GM21381 (cell line): ENCODE data around the gene IDS.
"Not testable (repeated sequence)": the region's sequence is repeated elsewhere in the genome, so short reads cannot be mapped to it uniquely, and the experiment has no call there.

Experiments
- ATAC-seq: cut with Tn5 transposase; IDR thresholded peaks from one replicate; pipeline ENCODE4 v1.9.1; 2021; ENCODE audit warnings: mild to moderate bottlenecking, moderate library complexity; ENCODE audit not compliant: unreplicated experiment

IDS gene

GRCh38 chrX:149499766-149500165 lies 5.3 kb downstream of the IDS start:
- no peak for ATAC-seq

- ATAC-seq = no peak
Measured at GRCh38 chrX:149498767-149499166, 6.3 kb downstream of the IDS start.

DNA sequence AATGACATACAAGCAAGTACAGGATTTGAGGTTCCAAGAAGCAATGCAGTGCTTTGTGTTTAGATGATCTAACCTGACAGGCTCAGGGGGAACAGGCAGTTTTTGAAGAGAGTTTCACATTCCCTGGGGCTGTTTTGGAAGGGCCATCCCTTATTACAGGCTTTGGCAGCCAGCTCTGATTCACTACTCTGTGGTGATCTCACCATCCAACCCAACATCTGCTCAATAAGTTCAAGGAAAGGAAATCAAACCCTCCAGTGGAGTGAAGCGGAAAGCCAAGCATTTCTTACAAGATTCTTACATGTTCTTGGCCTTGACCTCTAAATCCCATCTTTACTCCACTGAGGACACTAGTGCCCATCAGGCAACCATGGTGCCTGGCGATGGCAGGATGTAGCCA lies 7.5 kb downstream of the IDS start:
- no peak for ATAC-seq

- ATAC-seq = no peak
Measured at GRCh38 chrX:149497054-149497453, 8.1 kb downstream of the IDS start.

GRCh38 chrX:149495573-149496071 lies 9.5 kb downstream of the IDS start:
- ATAC-seq = no peak

- no peak for ATAC-seq
Measured at GRCh38 chrX:149494844-149495565, 10.1 kb downstream of the IDS start.

- no peak for ATAC-seq
Measured at GRCh38 chrX:149493567-149494562, 11.2 kb downstream of the IDS start.

GRCh38 chrX:149491812-149492211 lies 13.3 kb downstream of the IDS start:
- ATAC-seq = no peak

DNA sequence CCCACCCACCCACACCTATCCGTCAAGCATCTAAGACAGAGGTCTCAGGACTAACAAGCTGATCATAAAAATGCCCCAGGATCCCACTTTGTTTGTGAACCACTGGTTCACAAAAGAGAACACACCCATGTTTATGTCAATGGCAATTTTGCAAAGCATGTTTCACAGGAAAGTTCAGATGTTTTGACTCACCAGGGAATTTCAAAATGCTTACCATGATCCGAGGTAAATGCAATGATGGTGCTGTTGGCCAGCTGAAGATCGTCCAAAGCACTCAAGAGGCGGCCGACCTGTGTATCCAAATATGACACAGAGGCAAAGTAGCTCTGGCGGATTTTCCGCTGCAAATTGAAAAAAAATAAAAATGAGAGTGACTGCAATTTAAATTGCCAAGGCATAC lies 15.0 kb downstream of the IDS start:
- no peak for ATAC-seq

DNA sequence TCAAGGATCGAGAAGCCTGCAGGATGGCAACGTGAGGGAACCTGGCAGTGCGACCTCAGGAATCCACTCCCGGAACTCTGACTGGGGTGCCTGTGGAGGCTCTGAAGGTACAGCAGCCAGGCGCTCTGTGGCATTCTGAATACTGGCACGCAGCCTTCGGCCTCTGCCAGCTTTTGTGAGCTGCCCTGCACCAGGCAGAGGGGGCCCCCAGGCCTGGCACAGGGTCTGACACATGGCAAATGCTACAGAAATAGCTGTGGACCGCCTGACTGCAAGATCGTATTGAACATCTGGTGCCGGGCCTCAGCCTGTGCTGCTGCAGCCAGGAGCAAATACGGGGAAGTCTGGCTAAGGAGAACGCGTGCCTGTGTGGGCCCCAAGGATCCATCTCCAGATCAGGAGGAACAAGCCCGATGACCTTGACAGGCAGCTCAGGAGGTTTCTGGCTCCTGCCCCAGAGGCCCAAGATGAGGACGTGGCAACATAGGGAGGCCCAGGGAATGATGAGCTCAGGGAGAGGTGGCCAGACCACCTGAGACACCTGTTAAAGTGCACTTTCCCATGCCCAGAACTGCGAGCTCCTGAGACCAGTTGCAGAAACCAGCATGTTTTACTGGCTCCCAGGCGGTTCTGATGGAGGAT lies 16.6 kb downstream of the IDS start:
- ATAC-seq = not testable (repeated sequence)

GRCh38 chrX:149488008-149488407 lies 17.1 kb downstream of the IDS start:
- not testable (repeated sequence) for ATAC-seq

DNA sequence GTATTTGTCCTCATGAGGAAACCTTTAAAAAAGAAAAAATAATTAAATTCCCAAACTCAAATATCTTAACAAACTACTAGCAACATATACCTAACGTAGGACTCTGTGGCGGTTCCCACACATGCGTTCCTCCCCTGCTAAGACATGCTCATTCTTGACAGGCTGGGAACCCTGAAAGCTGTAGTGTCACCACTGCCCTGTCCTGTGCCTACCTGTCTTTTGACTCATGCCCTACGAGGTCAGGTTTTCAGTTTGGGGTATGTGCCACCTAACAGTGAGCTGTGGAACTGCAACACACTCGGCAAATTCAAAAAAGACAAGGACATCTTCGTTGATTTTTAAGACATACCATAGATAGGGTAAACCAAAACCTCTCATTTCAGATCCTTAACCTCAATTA lies 17.8 kb downstream of the IDS start:
- ATAC-seq = no peak

GRCh38 chrX:149476513-149476912 lies 28.6 kb downstream of the IDS start:
- no peak for ATAC-seq

DNA sequence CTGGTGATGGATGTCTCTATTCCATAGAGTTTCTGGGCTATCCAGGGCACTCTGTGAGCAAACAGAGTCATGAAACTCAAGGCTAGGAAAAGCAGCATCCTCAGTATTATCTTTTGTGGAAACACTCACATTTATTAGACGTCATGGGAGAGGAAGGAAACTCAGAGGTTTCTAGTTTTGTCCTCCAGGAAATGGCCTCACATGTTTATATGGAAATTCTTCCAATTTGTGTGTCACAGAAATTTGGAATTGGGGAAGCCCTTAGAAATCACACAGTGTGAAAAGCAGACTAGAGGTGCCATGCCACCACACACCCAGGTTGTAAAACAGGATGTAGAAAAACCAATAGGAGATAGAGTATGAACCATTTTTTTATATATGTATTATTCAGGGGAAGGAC lies 31.1 kb downstream of the IDS start:
- ATAC-seq = no peak

GRCh38 chrX:149473092-149473491 lies 32.0 kb downstream of the IDS start:
- ATAC-seq = no peak

DNA sequence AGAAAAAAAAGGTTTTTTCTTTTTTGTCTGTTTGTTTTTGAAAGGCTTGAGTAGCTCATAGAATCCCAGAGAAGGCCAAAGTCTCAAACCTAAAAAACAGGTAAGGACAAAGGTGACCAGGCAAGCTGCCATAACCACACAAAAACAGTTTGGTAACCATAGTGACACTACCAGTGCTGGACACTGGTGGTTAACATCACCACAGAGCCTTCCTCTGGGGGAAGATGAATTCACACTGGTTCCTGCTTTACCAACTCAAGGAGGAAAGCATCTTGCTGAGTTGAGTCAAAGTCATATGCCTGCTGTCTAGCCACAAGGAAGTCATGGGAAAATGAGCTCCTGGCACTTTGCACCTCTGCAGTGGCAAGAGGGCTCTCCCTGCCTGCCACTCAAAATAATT lies 32.5 kb downstream of the IDS start:
- ATAC-seq = no peak

GRCh38 chrX:149471397-149471796 lies 33.7 kb downstream of the IDS start:
- no peak for ATAC-seq

DNA sequence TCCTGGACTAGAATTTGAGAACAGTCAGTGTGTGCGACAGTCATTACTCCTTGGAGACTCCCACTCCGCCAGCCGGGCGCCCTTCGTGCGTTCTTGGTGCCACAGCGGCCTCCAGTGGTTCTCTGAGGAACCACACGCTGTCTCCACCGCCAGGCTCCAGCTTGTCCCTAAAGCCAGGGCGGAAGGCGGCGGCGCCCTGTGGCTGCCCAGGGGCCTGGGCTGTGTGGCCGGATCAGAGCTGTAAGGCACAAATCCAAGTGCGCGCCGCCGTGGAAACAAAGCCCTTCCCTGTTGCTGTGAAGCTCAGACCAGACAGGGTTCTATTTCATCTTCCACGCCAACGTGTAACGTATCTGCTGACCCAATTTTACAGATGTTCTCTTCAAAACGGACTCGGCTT lies 34.2 kb downstream of the IDS start:
- peak; percentile 92 for ATAC-seq

DNA sequence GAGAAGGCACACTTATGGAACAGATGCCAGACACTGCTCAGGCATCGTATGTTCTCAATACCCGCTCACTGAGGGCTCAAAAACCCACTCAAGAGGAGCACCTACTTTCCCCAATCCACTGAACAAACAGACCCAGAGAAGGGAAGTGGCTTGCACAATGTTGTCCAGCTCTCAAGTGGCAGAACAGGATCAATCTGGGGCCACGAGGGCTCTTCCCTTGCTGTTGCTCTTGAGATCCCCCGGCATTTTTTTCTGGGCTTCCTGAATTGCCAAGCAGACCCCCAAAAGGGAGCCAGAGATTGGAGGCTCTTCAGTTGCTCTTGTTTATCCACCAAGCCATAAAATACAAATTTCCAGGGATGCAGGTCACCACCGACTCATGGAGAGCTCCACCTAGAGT lies 35.7 kb downstream of the IDS start:
- ATAC-seq = no peak

DNA sequence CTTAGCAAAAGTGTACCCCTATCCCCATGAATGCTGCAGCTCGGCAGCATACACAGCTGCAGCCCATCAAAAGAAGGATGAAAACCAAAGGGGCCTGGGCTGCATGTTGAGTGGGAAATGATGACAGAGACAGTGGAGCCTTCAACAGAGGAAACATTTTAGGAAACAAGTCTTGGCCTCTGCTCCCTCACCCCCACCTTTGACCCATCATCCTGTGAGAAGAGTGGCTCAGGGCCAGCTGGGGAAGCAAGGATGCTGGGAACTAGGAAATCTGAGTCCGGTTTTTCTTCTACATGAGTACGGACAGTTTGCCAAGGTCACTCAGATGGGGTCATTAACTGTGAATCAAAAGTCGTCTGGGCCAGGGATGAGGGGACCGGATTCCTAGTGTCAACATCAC lies 37.2 kb downstream of the IDS start:
- no peak for ATAC-seq

- ATAC-seq = no peak
Measured at GRCh38 chrX:149467461-149467860, 37.6 kb downstream of the IDS start.
